Measurements from ENCODE around the gene ETFDH. TPM values are rescaled to one million over a fixed set of nuclear protein-coding genes. Genes with fewer than 3 reads are reported as not detected.

Gene ETFDH
- 19.7 and 20.2 TPM in 2 replicates for total RNA-seq

DNA sequence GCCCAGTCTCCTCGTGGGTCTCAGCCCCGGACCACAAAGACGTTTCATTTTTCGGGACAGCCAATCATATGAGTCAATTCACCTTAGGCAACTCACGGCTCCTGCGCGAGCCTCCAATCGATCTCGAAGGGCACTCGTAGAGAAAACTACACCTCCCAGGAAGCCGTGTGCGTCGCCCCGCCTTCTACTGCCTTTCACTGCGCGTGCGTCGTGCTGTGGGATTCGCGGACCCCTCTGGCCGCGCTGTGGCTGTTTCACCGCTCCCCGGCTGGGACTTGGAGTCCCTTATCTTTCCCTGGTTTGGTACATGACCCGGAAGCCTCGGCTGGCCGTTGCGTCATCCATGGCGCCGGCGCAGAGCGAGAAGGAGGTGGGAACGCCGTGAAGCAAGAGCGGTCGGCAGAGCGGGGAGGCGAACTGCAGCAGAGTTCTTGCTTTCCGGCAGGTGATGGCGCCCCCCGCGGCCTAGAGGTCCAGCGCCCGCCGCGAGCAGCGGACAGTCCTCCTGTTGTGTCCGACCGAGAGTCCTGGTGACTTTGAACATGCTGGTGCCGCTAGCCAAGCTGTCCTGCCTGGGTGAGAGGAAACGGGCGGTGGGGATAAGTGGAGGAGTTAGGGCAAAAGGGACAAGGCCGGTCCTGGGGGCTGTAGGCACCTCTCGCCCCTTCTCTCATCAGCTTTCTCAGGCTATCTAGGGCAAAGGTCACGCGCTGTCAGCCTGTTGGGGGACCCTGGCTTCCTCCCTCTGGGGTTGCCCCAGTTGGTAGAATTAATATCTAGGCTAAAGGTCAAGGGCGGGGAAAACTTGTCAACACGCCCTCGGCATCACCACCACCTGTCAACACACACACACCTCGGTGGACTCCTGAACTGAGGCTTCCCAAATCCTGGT, at the start of gene ETFDH:
ETFDH (plus strand) TSS at position 382 of the 892 bp plus-strand sequence; CDS start at position 543, 161 bp downstream.

DNA sequence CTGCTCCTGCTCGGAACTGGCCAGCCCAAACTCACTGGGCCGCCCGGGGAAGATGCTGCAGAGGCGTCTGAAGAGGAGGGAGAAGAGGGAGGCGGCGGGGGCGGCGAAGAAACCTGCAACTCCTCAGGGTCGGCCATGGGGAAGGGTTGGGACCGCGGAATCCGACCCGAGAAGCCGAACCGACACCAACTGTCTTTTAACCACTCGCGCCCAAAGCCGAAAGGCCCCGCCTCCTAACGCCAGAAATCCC, 506 bp upstream of the ETFDH start, which contains the start of gene C4orf46:
C4orf46 (minus strand) TSS at position 223 of the 250 bp plus-strand sequence; CDS start at position 137, 86 bp downstream.

DNA sequence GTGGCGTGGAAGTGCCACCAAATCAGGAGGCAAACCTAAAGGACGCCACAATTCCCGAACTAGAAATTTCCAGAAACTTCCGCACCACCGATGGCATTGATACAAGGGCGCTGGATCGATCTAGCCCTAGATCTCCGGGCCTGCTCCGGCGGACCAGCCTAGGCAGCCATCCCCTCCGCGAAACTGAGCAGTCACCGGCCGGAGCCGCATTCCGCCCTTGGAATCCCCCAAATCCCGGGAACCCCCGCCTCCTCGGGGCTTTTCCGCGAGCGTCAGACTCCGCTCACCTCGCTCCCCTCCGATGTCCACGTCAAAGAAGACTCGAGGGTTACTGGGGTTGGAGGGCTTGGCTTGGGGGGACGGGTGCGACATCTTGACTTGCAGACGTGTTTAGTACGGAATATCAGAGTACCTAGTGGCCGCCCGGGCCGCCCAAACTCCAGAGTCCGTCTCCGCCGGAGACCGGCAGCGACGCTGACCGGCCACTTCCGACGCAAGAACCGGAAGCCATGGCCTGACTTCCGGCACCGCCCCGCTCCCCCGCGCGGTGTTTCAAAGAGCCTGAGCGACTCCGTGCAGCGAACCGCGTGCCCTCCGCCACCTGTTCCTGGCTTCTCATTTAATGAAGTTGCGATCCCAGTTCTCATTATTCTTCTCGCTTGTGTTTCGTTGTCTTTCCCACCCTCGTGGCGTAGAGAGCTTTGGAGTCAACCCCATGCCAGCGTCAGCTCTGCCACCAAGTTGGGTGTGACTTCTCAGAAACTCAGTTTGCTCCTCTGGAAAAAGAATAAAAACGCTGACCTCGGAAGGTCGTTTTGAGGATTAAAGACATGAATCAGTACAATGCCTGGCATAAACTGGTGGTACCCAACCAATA, 51.1 kb downstream of the ETFDH start, which contains the start of gene PPID:
PPID (minus strand) TSS at position 480 of the 877 bp plus-strand sequence; CDS start at position 372, 108 bp downstream.

Small RNA genes within 50 kb of the gene (small RNA-seq; reads per million reads assigned to genes)
- not detected for gene RF00012

Other genes with a start within 250 kb of the ETFDH start
- 0.98 and 2.6 TPM in 2 replicates for gene RXFP1, start 150.4 kb upstream of the ETFDH start, total RNA-seq
- 16.2 and 18.6 TPM in 2 replicates for gene C4orf46, start 409 bp upstream of the ETFDH start, total RNA-seq
- gene PPID, start 51.1 kb downstream of the ETFDH start, total RNA-seq, result 15.1 and 18.4 TPM in 2 replicates
- gene FNIP2, start 96.7 kb downstream of the ETFDH start, total RNA-seq, result 19.1 and 22.1 TPM in 2 replicates

Data from subcutaneous preadipocyte (primary cell).